MCF 10A (cell line): ENCODE results near the gene RDH5. TPM values are rescaled to one million over a fixed set of nuclear protein-coding genes. Genes with fewer than 3 reads are reported as not detected.

ENCODE experiments used
- BruUV-seq: library from RNA; stranded (reverse); fragments of 400-500 nt; replicated peaks from 2 replicates; lab custom pipeline; 2021; lab: Mats Ljungman, UMichigan
- CTCF ChIA-PET: fragments of 300-600 bp; sonication (Branson Sonifier 250); formaldehyde crosslinking; extraction: SDS; loops from one replicate; lab custom pipeline; 2021; ENCODE audit warnings: antibody characterized with exemption, inconsistent platforms; lab: Yijun Ruan, JAX
- POLR2A ChIA-PET: fragments of 300-600, 350-650 bp; sonication (Branson Sonifier 250); formaldehyde crosslinking; extraction: SDS; loops from one replicate; lab custom pipeline; 2020; ENCODE audit warnings: antibody characterized with exemption, inconsistent platforms; lab: Yijun Ruan, JAX
- DNase-seq: peaks from one replicate; pipeline ENCODE4 v3.0.0-alpha.2; 2018; ENCODE audit not compliant: unreplicated experiment
- H3K27ac Mint-ChIP-seq: one replicate; pipeline ENCODE4 v1.8.0; 2022; ENCODE audit warnings: mild to moderate bottlenecking, low read depth, mixed read lengths; ENCODE audit not compliant: unreplicated experiment
- H3K27me3 Mint-ChIP-seq: one replicate; pipeline ENCODE4 v1.8.0; 2022; ENCODE audit warnings: mixed read lengths; ENCODE audit not compliant: insufficient read depth, unreplicated experiment
- H3K36me3 Mint-ChIP-seq: one replicate; pipeline ENCODE4 v1.8.0; 2022; ENCODE audit warnings: mild to moderate bottlenecking, moderate library complexity, mixed read lengths; ENCODE audit not compliant: insufficient read depth, unreplicated experiment
- H3K4me1 Mint-ChIP-seq: one replicate; pipeline ENCODE4 v1.8.0; 2022; ENCODE audit warnings: mixed read lengths; ENCODE audit not compliant: insufficient read depth, unreplicated experiment
- H3K4me3 Mint-ChIP-seq: one replicate; pipeline ENCODE4 v1.8.0; 2022; ENCODE audit warnings: mild to moderate bottlenecking, moderate library complexity, mixed read lengths; ENCODE audit not compliant: unreplicated experiment
- H3K9me3 Mint-ChIP-seq: one replicate; pipeline ENCODE4 v1.8.0; 2022; ENCODE audit warnings: mixed read lengths; ENCODE audit not compliant: unreplicated experiment
- intact Hi-C: fragments of 100-400 bp; cut with micrococcal nuclease; formaldehyde crosslinking; loops from 2 replicates; pipeline ENCODE4 v1.14.1; 2022
- total RNA-seq: library from RNA; stranded (reverse); gene quantifications from 2 replicates; pipeline ENCODE4 v1.2.3, GENCODE V29; 2022
- TF ChIP-seq, protein P1 (sequence below): fragments of 200-600 bp; IDR thresholded peaks from one replicate; pipeline ENCODE4 v1.8.0; 2022; ENCODE audit warnings: antibody characterized with exemption, mild to moderate bottlenecking; ENCODE audit not compliant: unreplicated experiment

Gene RDH5
- total RNA-seq, 1 experiment from 2014 or later, result 2.5 TPM

DNA sequence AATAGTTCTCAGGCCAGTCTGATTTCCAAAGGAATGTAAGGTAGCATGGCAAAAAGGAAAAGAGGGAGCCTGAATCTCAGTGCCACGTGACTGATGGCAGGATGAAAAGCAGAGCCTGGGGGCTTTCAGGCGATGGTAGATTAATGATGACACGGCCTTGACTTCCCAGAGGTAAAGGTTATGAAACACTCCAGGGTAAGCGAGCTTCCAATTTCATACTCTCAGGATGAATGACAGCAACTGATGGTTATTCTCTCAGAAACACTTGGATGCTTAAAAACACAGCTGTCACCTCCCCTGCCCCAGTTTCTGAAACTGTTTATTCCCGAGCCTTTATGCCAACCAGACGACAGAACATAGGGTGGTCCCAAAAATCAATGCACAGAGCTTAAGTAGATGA is 51.5 kb downstream of the RDH5 start:
- TF ChIP-seq, protein P1, sequence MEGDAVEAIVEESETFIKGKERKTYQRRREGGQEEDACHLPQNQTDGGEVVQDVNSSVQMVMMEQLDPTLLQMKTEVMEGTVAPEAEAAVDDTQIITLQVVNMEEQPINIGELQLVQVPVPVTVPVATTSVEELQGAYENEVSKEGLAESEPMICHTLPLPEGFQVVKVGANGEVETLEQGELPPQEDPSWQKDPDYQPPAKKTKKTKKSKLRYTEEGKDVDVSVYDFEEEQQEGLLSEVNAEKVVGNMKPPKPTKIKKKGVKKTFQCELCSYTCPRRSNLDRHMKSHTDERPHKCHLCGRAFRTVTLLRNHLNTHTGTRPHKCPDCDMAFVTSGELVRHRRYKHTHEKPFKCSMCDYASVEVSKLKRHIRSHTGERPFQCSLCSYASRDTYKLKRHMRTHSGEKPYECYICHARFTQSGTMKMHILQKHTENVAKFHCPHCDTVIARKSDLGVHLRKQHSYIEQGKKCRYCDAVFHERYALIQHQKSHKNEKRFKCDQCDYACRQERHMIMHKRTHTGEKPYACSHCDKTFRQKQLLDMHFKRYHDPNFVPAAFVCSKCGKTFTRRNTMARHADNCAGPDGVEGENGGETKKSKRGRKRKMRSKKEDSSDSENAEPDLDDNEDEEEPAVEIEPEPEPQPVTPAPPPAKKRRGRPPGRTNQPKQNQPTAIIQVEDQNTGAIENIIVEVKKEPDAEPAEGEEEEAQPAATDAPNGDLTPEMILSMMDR, result no peak
- no peak for DNase-seq
- CTCF ChIA-PET, result interaction anchor here (0.9 to 1.5 kb wide), 4 partner anchors 10 to 33 kb away, joined by 3 to 8 read pairs (median 3); no protein-coding TSS in a partner anchor
- no peaks in the 10 kb centered on the region for H3K4me1 Mint-ChIP-seq
- no peaks in the 10 kb centered on the region for H3K9me3 Mint-ChIP-seq
- POLR2A ChIA-PET, result interaction anchor here (0.8 to 1.9 kb wide), 4 partner anchors 17 to 450 kb away, joined by 3 to 5 read pairs (median 4); partner anchors contain the start of gene RNF41
- H3K36me3 Mint-ChIP-seq, result peaks cover 72% of the 10 kb centered on the region
- no peak overlapping the region for H3K4me3 Mint-ChIP-seq
- H3K27ac Mint-ChIP-seq, result no peak overlapping the region
- no TSS peak for BruUV-seq
- H3K27me3 Mint-ChIP-seq, result no peaks in the 10 kb centered on the region
- intact Hi-C loops, result no loop called here

Other genes with a start within 250 kb of the RDH5 start
- gene OR6C68, start 228.0 kb upstream of the RDH5 start, total RNA-seq, result not detected in 2 replicates
- not detected in 2 replicates for gene OR6C4, start 170.8 kb upstream of the RDH5 start, total RNA-seq
- gene OR2AP1, start 147.9 kb upstream of the RDH5 start, total RNA-seq, result not detected in 2 replicates
- not detected in 2 replicates for gene OR10P1, start 83.5 kb upstream of the RDH5 start, total RNA-seq
- 2.1 and 3.0 TPM in 2 replicates for gene ITGA7, start 12.5 kb upstream of the RDH5 start, total RNA-seq
- gene BLOC1S1, start 4.3 kb upstream of the RDH5 start, total RNA-seq, result 75.8 and 84.3 TPM in 2 replicates
- 552 and 724 TPM in 2 replicates for gene CD63, start 8.6 kb downstream of the RDH5 start, total RNA-seq
- gene GDF11, start 22.7 kb downstream of the RDH5 start, total RNA-seq, result 1.9 TPM in 2 replicates
- 39.2 and 61.1 TPM in 2 replicates for gene SARNP, start 97.3 kb downstream of the RDH5 start, total RNA-seq
- gene ORMDL2, start 97.6 kb downstream of the RDH5 start, total RNA-seq, result 54.6 and 55.9 TPM in 2 replicates
- gene DNAJC14, start 109.2 kb downstream of the RDH5 start, total RNA-seq, result 27.3 and 29.9 TPM in 2 replicates
- gene MMP19, start 122.5 kb downstream of the RDH5 start, total RNA-seq, result 3.3 and 3.7 TPM in 2 replicates
- 50.5 and 56.5 TPM in 2 replicates for gene PYM1, start 207.5 kb downstream of the RDH5 start, total RNA-seq
- gene DGKA, start 210.8 kb downstream of the RDH5 start, total RNA-seq, result 177 and 236 TPM in 2 replicates
- gene PMEL, start 245.6 kb downstream of the RDH5 start, total RNA-seq, result 0.59 TPM in 1 of 2 replicates, not detected in the other
- 17.9 and 23.8 TPM in 2 replicates for gene CDK2, start 246.4 kb downstream of the RDH5 start, total RNA-seq